ENCODE data around the gene TMIGD3.

Gene TMIGD3

GRCh38 chr1:111497592-111497991 is 5.8 kb downstream of the TMIGD3 start:
- DNase-seq (ENCODE audit: insufficient read length, low spot score) (no peak), FAIRE-seq (no peak)
- no peak for TF ChIP-seq CTCF (IDR thresholded peaks at IDR 0.05; ENCODE audit: insufficient read depth, missing control alignments)

GRCh38 chr1:111496398-111496797 is 7.0 kb downstream of the TMIGD3 start:
- no peak for TF ChIP-seq CTCF (IDR thresholded peaks at IDR 0.05; ENCODE audit: insufficient read depth, missing control alignments)
- DNase-seq (ENCODE audit: insufficient read length, low spot score) (no peak), FAIRE-seq (no peak)

GRCh38 chr1:111491070-111491469 is 12.4 kb downstream of the TMIGD3 start:
- no peak for DNase-seq (ENCODE audit: insufficient read length, low spot score)
- FAIRE-seq: no peak
- TF ChIP-seq CTCF (IDR thresholded peaks at IDR 0.05; ENCODE audit: insufficient read depth, missing control alignments): no peak

GRCh38 chr1:111490220-111490619 is 13.2 kb downstream of the TMIGD3 start:
- TF ChIP-seq CTCF (IDR thresholded peaks at IDR 0.05; ENCODE audit: insufficient read depth, missing control alignments): no peak
- DNase-seq (ENCODE audit: insufficient read length, low spot score) (no peak), FAIRE-seq (no peak)

- TF ChIP-seq CTCF (IDR thresholded peaks at IDR 0.05; ENCODE audit: insufficient read depth, missing control alignments): no peak
- DNase-seq (ENCODE audit: insufficient read length, low spot score): no peak
- FAIRE-seq: no peak
Observed at GRCh38 chr1:111489604-111490003, 13.8 kb downstream of the TMIGD3 start.

GRCh38 chr1:111488669-111489068 is 14.8 kb downstream of the TMIGD3 start:
- DNase-seq (ENCODE audit: insufficient read length, low spot score) (no peak), FAIRE-seq (no peak)
- no peak for TF ChIP-seq CTCF (IDR thresholded peaks at IDR 0.05; ENCODE audit: insufficient read depth, missing control alignments)

GRCh38 chr1:111487133-111487532 is 16.3 kb downstream of the TMIGD3 start:
- no peak for TF ChIP-seq CTCF (IDR thresholded peaks at IDR 0.05; ENCODE audit: insufficient read depth, missing control alignments)
- DNase-seq (ENCODE audit: insufficient read length, low spot score) (no peak), FAIRE-seq (no peak)
